T-cell (primary cell): ENCODE results near the gene MAP2K3. TPM values are rescaled to one million over a fixed set of nuclear protein-coding genes. Genes with fewer than 3 reads are reported as not detected.

Experiments
- ATAC-seq, 4 experiments: fragments of 200-7000 bp in 3 of 4; fragments of 150-1000 bp in 1 of 4; cut with Tn5 transposase; replicated peaks in 1 of 4; 1 replicate in 3 of 4; 2 replicates in 1 of 4; pipeline ENCODE4 v1.10.0; 2021; ENCODE audit warnings: moderate library complexity in 3 of 4, mild to moderate bottlenecking in 2 of 4, moderate number of reproducible peaks in 1 of 4
- CTCF ChIA-PET, 2 donors: fragments of 300-600 bp; sonication (Branson Sonifier 250); formaldehyde crosslinking; loops; one replicate each; lab custom pipeline; 2022; ENCODE audit warnings: antibody characterized with exemption in 2 of 2; lab: Charles Lee
- POLR2A ChIA-PET, 2 donors: fragments of 300-600 bp; sonication (Branson Sonifier 250); formaldehyde crosslinking; loops; one replicate each; lab custom pipeline; 2022; ENCODE audit warnings: antibody characterized with exemption in 2 of 2; lab: Charles Lee
- DNase-seq, 35 experiments: peaks; one replicate each; pipeline versions ENCODE4 v3.0.0 to v3.0.0-alpha.2; 2013 to 2023
- H3K27ac ChIP-seq: one replicate; pipeline ENCODE4 v1.5.1; 2013; ENCODE audit warnings: low read length
- H3K27me3 ChIP-seq, 2 experiments: replicated peaks in 1 of 2; 1 replicate in 1 of 2; 2 replicates in 1 of 2; pipeline versions ENCODE4 v1.6.1 to v1.7.0; 2013; ENCODE audit warnings: low read length in 1 of 2, mixed read lengths in 1 of 2; ENCODE audit not compliant: control insufficient read depth in 2 of 2, insufficient read depth in 2 of 2; ENCODE audit errors: extremely low read depth in 1 of 2
- H3K36me3 ChIP-seq, 2 donors: 1 replicate in 1 of 2; 2 replicates in 1 of 2; pipeline versions ENCODE4 v1.6.1 to v1.7.0; 2013; ENCODE audit warnings: low read length in 1 of 2; ENCODE audit not compliant: control insufficient read depth in 2 of 2, insufficient read depth in 1 of 2; ENCODE audit errors: extremely low read depth in 1 of 2
- H3K4me1 ChIP-seq, 2 experiments: 1 replicate in 1 of 2; 2 replicates in 1 of 2; pipeline versions ENCODE4 v1.6.1 to v1.7.0; 2013; ENCODE audit warnings: low read length in 2 of 2, mixed read lengths in 1 of 2; ENCODE audit not compliant: insufficient read depth in 2 of 2, control insufficient read depth in 1 of 2; ENCODE audit errors: extremely low read depth in 1 of 2
- H3K4me3 ChIP-seq, 2 donors: 1 replicate in 1 of 2; 2 replicates in 1 of 2; pipeline versions ENCODE4 v1.5.1 to v1.7.0; 2013; ENCODE audit warnings: mild to moderate bottlenecking in 2 of 2, low read length in 1 of 2, moderate library complexity in 1 of 2; ENCODE audit not compliant: control insufficient read depth in 1 of 2; ENCODE audit errors: extremely low read depth in 1 of 2
- H3K9me3 ChIP-seq: 2 replicates; pipeline ENCODE4 v1.7.0; 2013
- H3K27ac Mint-ChIP-seq, 2 donors: one replicate each; pipeline ENCODE4 v1.8.0; 2020 to 2021; ENCODE audit warnings: mild to moderate bottlenecking in 2 of 2, mixed read lengths in 2 of 2
- H3K27me3 Mint-ChIP-seq, 2 donors: one replicate each; pipeline ENCODE4 v1.8.0; 2021 to 2022; ENCODE audit warnings: mixed read lengths in 2 of 2
- H3K36me3 Mint-ChIP-seq: one replicate; pipeline ENCODE4 v1.8.0; 2021; ENCODE audit warnings: mixed read lengths
- H3K4me1 Mint-ChIP-seq, 3 donors: one replicate each; pipeline ENCODE4 v1.8.0; 2020 to 2022; ENCODE audit warnings: mixed read lengths in 3 of 3, mild to moderate bottlenecking in 1 of 3
- H3K4me3 Mint-ChIP-seq, 3 donors: one replicate each; pipeline ENCODE4 v1.8.0; 2020 to 2022; ENCODE audit warnings: mild to moderate bottlenecking in 3 of 3, mixed read lengths in 3 of 3, moderate library complexity in 3 of 3
- H3K9me3 Mint-ChIP-seq, 3 donors: one replicate each; pipeline ENCODE4 v1.8.0; 2020 to 2022; ENCODE audit warnings: mixed read lengths in 3 of 3
- WGBS: methylation state at CpG from one replicate; pipeline ENCODE4 v1.1.5; 2013; ENCODE audit warnings: missing lambda C conversion rate; ENCODE audit not compliant: insufficient coverage; 5-methylcytosine and 5-hydroxymethylcytosine counted together
- total RNA-seq, 35 experiments: library from RNA in 6 of 35; stranded (reverse) in 6 of 35; fragments of 120-200 nt in 1 of 35; gene quantifications; one replicate each; pipeline versions ENCODE4 v1.2.1 to v1.2.4 and lab custom pipeline; 2013 to 2026

Gene MAP2K3
- total RNA-seq, 5 donors from 2014 or later (not counting 1 experiment from before 2014, with no cell fraction given), result 36.9 to 61.3 (median 57.1) TPM

DNA sequence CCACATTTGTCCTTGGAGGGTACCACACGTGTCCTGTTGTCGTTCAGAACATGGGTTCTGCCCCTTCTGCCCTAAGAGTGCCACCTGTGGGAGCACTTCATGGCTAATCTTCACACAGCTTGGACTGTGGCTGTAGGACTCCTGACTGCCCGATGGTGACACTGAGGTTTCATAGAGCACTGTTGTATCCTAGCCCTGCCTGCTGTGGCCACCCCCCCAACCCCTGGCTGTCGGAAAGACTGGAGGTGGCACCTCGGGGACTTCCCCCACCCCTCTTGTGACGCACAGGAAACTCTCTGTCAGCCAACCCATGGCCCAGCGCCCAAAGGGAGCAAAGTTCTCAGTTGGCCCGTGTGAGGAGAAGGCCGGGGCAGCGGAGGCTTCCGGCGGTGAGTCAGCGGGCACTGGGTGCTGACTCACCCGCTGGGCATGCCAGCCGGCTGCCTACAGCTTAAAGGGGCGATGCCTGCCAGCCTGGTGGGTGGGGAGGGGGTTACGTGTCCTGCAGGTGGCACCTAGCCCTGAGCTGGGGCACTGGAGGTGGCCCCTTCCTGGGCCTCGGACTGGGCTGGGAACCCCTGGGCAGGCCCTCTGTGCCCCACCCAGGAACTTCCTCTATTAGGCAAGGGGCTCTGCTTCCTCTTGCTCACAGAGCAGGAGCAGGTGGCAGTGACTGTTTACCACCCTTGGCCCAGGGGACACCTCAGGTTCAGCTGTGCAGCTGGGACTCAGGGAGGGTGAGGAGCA is 3.4 kb downstream of the MAP2K3 start:
- Mint-ChIP-seq H3K27me3 (peaks cover 0 to 4% of the 10 kb centered on the region in 2 donors), H3K36me3 (peaks cover 7% of the 10 kb centered on the region), H3K9me3 (no peaks in the 10 kb centered on the region), H3K4me3 (peak overlapping the region; percentile 91 to 96 (median 91)), H3K27ac (peak overlapping the region; percentile 94 to 97), H3K4me1 (peaks cover 46 to 69% (median 61%) of the 10 kb centered on the region in 3 donors)
- Histone ChIP-seq H3K27me3 (peaks cover 0 to 19% of the 10 kb centered on the region in 2 experiments), H3K36me3 (peaks cover 0 to 17% of the 10 kb centered on the region in 2 donors), H3K4me3 (peak overlapping the region; percentile 56 to 74), H3K9me3 (no peaks in the 10 kb centered on the region), H3K4me1 (peaks cover 29 to 77% of the 10 kb centered on the region in 2 experiments), H3K27ac (peak overlapping the region; percentile 98)
- ATAC-seq (peak; percentile 62 to 77 (median 72)), DNase-seq (peak; percentile 75 to 98 (median 95))
- POLR2A ChIA-PET, result interaction anchor here (0.6 kb wide), 2 partner anchors 32 to 245 kb away, joined by 4 to 5 read pairs; partner anchors contain the start of gene USP22 (in 1 of the 2)
- WGBS, result 6% methylated on average over 16 of the region's 18 CpGs
- CTCF ChIA-PET, result interaction anchor here (0.8 to 1.2 kb wide), 5 partner anchors 8 to 244 kb away, joined by 3 to 5 read pairs (median 4); no protein-coding TSS in a partner anchor

DNA sequence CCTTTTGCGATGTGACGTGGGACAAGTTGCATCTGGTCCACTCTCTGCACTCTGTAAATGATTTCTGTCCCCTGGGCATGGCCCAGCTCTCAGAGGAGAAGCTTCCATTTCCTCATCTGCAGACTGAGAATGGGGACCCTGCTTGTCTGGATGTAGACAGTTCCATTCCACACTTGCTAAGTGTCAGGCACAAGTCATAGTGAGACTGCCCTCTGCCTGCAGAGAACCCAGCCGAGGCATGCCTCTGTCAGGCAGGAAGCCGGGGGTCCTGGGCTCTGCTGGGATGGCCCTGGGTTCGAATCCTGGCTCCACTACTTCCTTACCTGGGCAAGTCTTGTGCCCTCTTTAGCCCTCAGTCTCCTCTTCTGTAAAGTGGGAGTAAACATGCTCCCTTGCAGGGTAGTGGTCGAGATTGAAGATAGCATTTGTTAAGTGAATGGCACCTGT is 4.1 kb downstream of the MAP2K3 start:
- H3K36me3 Mint-ChIP-seq, result peaks cover 7% of the 10 kb centered on the region
- no peaks in the 10 kb centered on the region for H3K9me3 Mint-ChIP-seq
- peak overlapping the region; percentile 98 for H3K27ac ChIP-seq
- ChIA-PET CTCF (interaction anchor here (0.8 to 1.2 kb wide), 4 partner anchors 9 to 245 kb away, joined by 4 to 5 read pairs (median 4); no protein-coding TSS in a partner anchor), POLR2A (no interaction called here)
- H3K4me1 Mint-ChIP-seq, result peaks cover 46 to 66% (median 59%) of the 10 kb centered on the region in 3 donors
- peaks cover 29 to 77% of the 10 kb centered on the region in 2 experiments for H3K4me1 ChIP-seq
- peaks cover 0 to 4% of the 10 kb centered on the region in 2 donors for H3K27me3 Mint-ChIP-seq
- peak in 4 of 35 experiments; percentile 16 to 50 (median 27) for DNase-seq
- H3K36me3 ChIP-seq, result peaks cover 0 to 18% of the 10 kb centered on the region in 2 donors
- peak overlapping the region in 1 of 2 donors; percentile 74 for H3K4me3 ChIP-seq
- WGBS, result 52% methylated on average over 2 of the region's 6 CpGs
- peaks cover 0 to 19% of the 10 kb centered on the region in 2 experiments for H3K27me3 ChIP-seq
- H3K27ac Mint-ChIP-seq, result peak overlapping the region; percentile 94 to 97
- no peaks in the 10 kb centered on the region for H3K9me3 ChIP-seq
- peak overlapping the region; percentile 91 to 96 (median 91) for H3K4me3 Mint-ChIP-seq
- no peak for ATAC-seq

DNA sequence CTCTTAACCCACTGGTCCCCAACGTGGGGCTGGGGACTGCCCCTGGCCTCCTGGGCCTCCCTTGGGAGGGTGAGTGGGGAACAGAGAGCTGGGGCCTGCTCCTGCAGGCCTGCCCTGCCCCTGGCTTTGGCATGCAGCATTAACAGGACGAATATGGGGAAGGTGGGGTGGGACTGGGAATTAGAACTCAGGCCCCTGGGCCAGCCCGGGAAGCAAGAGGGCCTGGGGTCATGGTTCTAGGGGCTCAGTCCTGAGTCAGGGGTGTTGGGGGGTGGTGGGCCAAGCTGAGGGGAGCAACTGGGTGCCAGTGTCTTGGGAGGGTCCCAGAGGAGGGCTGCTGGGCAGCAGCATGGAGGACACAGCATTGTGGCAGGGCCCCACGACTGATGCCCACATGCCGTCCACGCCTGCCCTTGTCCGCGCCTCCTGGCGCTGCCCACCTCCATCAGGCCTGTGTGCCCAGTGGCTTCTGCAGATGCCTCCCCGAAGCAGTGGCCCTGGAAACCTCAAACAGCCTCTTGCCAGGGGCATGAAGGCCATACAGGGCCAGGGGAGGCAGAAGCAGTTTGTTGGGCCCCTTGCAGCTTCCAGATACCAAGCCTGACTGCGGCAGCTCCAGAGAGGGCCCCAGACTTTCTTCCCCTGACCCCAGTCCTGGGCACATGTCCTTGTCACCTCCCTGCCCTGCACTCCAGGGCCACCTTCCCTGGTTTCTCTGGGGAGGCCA is 4.8 kb downstream of the MAP2K3 start:
- H3K36me3 ChIP-seq, result peaks cover 0 to 18% of the 10 kb centered on the region in 2 donors
- H3K27me3 ChIP-seq, result peaks cover 0 to 21% of the 10 kb centered on the region in 2 experiments
- Mint-ChIP-seq H3K36me3 (peaks cover 7% of the 10 kb centered on the region), H3K4me1 (peaks cover 51 to 69% (median 61%) of the 10 kb centered on the region in 3 donors), H3K4me3 (peak overlapping the region in 1 of 3 donors; percentile 91), H3K9me3 (no peaks in the 10 kb centered on the region), H3K27ac (peak overlapping the region; percentile 94 to 97), H3K27me3 (peaks cover 0 to 4% of the 10 kb centered on the region in 2 donors)
- WGBS, result 89% methylated on average over 11 of the region's 11 CpGs
- peaks cover 29 to 79% of the 10 kb centered on the region in 2 experiments for H3K4me1 ChIP-seq
- H3K4me3 ChIP-seq, result no peak overlapping the region
- DNase-seq (no peak), ATAC-seq (no peak)
- no peaks in the 10 kb centered on the region for H3K9me3 ChIP-seq
- POLR2A ChIA-PET, result no interaction called here
- peak overlapping the region; percentile 98 for H3K27ac ChIP-seq
- CTCF ChIA-PET, result interaction anchor here in 1 of 2 donors (1.1 kb wide), 1 partner anchor 13 kb away, joined by 3 read pairs; no protein-coding TSS in a partner anchor

DNA sequence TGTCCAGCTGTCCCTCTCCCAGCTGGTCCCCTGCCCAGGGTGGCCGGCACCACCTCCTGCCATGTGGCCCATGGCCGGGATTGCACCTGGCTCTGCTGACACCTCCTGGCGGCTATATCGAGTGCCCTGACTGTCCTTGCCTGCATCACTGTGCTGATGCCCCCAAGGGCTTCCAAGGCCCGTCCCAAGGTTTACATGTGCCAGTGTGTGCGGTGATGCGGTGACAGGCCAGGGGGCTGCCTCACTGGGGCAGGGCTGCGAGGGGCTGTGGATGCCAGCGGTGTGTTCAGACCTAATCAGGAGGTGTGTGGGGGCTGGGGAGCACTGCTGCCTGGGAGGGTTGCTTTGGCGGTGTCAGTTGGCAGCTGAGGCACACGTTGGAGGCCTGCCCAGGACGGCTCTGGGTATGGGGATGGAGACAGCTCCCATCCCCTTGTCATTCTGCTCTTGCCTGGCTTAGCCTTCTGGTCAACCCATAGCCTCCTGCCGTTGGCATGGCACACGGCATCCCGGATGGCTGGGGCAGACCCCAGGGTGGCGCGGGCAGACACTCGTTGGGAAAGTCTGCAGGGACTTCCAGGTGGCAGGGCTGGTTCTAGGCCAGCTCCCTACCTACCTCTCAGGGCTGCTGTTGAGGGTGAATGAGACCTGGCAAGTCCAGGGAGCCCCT is 5.5 kb downstream of the MAP2K3 start:
- ChIA-PET POLR2A (no interaction called here), CTCF (interaction anchor here in 1 of 2 donors (1.1 kb wide), 1 partner anchor 13 kb away, joined by 3 read pairs; no protein-coding TSS in a partner anchor)
- no peak for ATAC-seq
- WGBS, result 90% methylated on average over 15 of the region's 18 CpGs
- Histone ChIP-seq H3K27ac (peak overlapping the region; percentile 98), H3K4me1 (peaks cover 29 to 86% of the 10 kb centered on the region in 2 experiments), H3K4me3 (no peak overlapping the region), H3K36me3 (peaks cover 0 to 18% of the 10 kb centered on the region in 2 donors), H3K9me3 (no peaks in the 10 kb centered on the region), H3K27me3 (peaks cover 0 to 28% of the 10 kb centered on the region in 2 experiments)
- Mint-ChIP-seq H3K36me3 (peaks cover 7% of the 10 kb centered on the region), H3K27me3 (peaks cover 0 to 4% of the 10 kb centered on the region in 2 donors), H3K27ac (peak overlapping the region in 1 of 2 donors; percentile 55), H3K9me3 (peaks cover 0 to 5% (median 0%) of the 10 kb centered on the region in 3 donors), H3K4me1 (peaks cover 58 to 75% (median 68%) of the 10 kb centered on the region in 3 donors), H3K4me3 (no peak overlapping the region)
- no peak for DNase-seq

DNA sequence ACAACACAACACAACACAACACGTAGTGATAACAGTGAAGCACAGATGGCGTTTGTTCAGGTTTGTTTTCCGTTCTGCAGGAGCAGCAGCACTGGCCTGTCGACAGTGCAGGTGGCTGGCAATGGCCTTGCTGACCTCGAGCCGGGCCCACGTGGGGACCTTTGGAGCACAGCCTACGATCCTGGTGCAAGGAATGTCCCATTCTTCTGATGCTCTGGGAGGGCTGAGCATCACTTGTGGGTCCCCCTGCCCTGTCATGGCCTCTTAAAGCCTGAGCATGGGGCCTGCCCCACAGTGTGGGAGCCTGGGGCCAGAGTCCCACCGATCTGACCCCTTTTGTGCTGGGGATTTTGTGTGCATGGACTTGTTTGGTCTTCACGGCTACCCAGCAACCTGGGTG is 6.8 kb downstream of the MAP2K3 start:
- Histone ChIP-seq H3K4me1 (peaks cover 21 to 81% of the 10 kb centered on the region in 2 experiments), H3K36me3 (peaks cover 0 to 18% of the 10 kb centered on the region in 2 donors), H3K4me3 (no peak overlapping the region), H3K27ac (no peak overlapping the region), H3K9me3 (no peaks in the 10 kb centered on the region), H3K27me3 (peaks cover 0 to 28% of the 10 kb centered on the region in 2 experiments)
- Mint-ChIP-seq H3K4me1 (peaks cover 46 to 72% (median 60%) of the 10 kb centered on the region in 3 donors), H3K27ac (no peak overlapping the region), H3K27me3 (peaks cover 0 to 4% of the 10 kb centered on the region in 2 donors), H3K4me3 (no peak overlapping the region), H3K9me3 (peaks cover 0 to 5% (median 0%) of the 10 kb centered on the region in 3 donors), H3K36me3 (peaks cover 7% of the 10 kb centered on the region)
- DNase-seq (no peak), ATAC-seq (no peak)
- ChIA-PET POLR2A (no interaction called here), CTCF (no interaction called here)
- WGBS, result 73% methylated on average over 10 of the region's 10 CpGs
